Breast epithelium (tissue), 4 donors: ENCODE results near the gene FIBCD1. TPM values are rescaled to one million over a fixed set of nuclear protein-coding genes. Genes with fewer than 3 reads are reported as not detected.

Source experiments
- DNase-seq, 2 donors: peaks; one replicate each; pipeline ENCODE4 v3.0.0-alpha.2; 2019; ENCODE audit warnings: low spot score in 2 of 2
- H3K27ac ChIP-seq, 2 donors: fragments of 200-600 bp; sonication (generic) in 1 of 2; one replicate each; pipeline ENCODE4 v1.5.1; 2016 to 2019; ENCODE audit warnings: mild to moderate bottlenecking in 1 of 2
- H3K27me3 ChIP-seq, 2 donors: fragments of 200-600 bp; sonication (generic) in 1 of 2; one replicate each; pipeline versions ENCODE4 v1.5.1 to v1.6.0; 2017 to 2019; ENCODE audit warnings: control low read depth in 1 of 2, mild to moderate bottlenecking in 1 of 2
- H3K36me3 ChIP-seq: fragments of 200-600 bp; one replicate; pipeline ENCODE4 v1.5.1; 2019
- H3K4me1 ChIP-seq, 2 donors: fragments of 200-600 bp; sonication (generic); one replicate each; pipeline ENCODE4 v1.5.1; 2016 to 2019; ENCODE audit warnings: control low read depth in 1 of 2
- H3K4me3 ChIP-seq, 3 donors: fragments of 200-600 bp; sonication (generic); 1 replicate in 2 of 3; 2 replicates in 1 of 3; pipeline ENCODE4 v1.5.1; 2016 to 2019; ENCODE audit warnings: mild to moderate bottlenecking in 3 of 3, moderate library complexity in 2 of 3
- H3K9me3 ChIP-seq, 2 donors: fragments of 200-600 bp; sonication (generic) in 1 of 2; one replicate each; pipeline ENCODE4 v1.5.1; 2016 to 2019; ENCODE audit warnings: control low read depth in 1 of 2
- POLR2A ChIP-seq: fragments of 450-650 bp; IDR thresholded peaks from one replicate; pipeline ENCODE4 v1.6.1; 2016; ENCODE audit warnings: antibody characterized with exemption, mild to moderate bottlenecking, moderate library complexity
- POLR2AphosphoS5 ChIP-seq, 3 donors: sonication (generic); formaldehyde crosslinking; IDR thresholded peaks; one replicate each; pipeline ENCODE4 v1.6.1; 2017; ENCODE audit warnings: antibody characterized with exemption in 3 of 3
- intact Hi-C: fragments of 100-400 bp; cut with DNase I; formaldehyde crosslinking; loops from one replicate; pipeline ENCODE4 v1.15.1; 2023; ENCODE audit warnings: low total_unique reads
- total RNA-seq, 3 donors: library from RNA; depleted of rRNA; stranded (reverse); fragments of >200 nt; gene quantifications; one replicate each; pipeline ENCODE4 v1.1.0, GENCODE V29; 2016
- TF ChIP-seq, protein P1 (sequence below), 3 donors: fragments of 450-650 bp; IDR thresholded peaks; one replicate each; pipeline ENCODE4 v1.5.1; 2016 to 2017; ENCODE audit warnings: antibody characterized with exemption in 3 of 3, mild to moderate bottlenecking in 3 of 3, moderate library complexity in 3 of 3

The FIBCD1 gene
- total RNA-seq, 3 donors from 2014 or later: 0.16 to 0.44 TPM; not detected in 1

- no peaks in the 10 kb centered on the region for H3K36me3 ChIP-seq
- no peaks in the 10 kb centered on the region for H3K9me3 ChIP-seq
- H3K4me1 ChIP-seq: no peaks in the 10 kb centered on the region
- no peak overlapping the region for H3K27ac ChIP-seq
- no peak for TF ChIP-seq POLR2A
- no peak for TF ChIP-seq POLR2AphosphoS5 (IDR thresholded peaks at IDR 0.05)
- TF ChIP-seq, protein P1, sequence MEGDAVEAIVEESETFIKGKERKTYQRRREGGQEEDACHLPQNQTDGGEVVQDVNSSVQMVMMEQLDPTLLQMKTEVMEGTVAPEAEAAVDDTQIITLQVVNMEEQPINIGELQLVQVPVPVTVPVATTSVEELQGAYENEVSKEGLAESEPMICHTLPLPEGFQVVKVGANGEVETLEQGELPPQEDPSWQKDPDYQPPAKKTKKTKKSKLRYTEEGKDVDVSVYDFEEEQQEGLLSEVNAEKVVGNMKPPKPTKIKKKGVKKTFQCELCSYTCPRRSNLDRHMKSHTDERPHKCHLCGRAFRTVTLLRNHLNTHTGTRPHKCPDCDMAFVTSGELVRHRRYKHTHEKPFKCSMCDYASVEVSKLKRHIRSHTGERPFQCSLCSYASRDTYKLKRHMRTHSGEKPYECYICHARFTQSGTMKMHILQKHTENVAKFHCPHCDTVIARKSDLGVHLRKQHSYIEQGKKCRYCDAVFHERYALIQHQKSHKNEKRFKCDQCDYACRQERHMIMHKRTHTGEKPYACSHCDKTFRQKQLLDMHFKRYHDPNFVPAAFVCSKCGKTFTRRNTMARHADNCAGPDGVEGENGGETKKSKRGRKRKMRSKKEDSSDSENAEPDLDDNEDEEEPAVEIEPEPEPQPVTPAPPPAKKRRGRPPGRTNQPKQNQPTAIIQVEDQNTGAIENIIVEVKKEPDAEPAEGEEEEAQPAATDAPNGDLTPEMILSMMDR (IDR thresholded peaks at IDR 0.05): no peak
- intact Hi-C loops: no loop called here
- peaks cover 0 to 11% of the 10 kb centered on the region in 2 donors for H3K27me3 ChIP-seq
- DNase-seq: no peak
- no peak overlapping the region for H3K4me3 ChIP-seq
These were observed 10.9 kb upstream of the FIBCD1 start for GRCh38 chr9:130950039-130950311.

- intact Hi-C loops: no loop called here
- H3K4me1 ChIP-seq: no peaks in the 10 kb centered on the region
- DNase-seq: no peak
- no peaks in the 10 kb centered on the region for H3K9me3 ChIP-seq
- H3K4me3 ChIP-seq: no peak overlapping the region
- H3K27me3 ChIP-seq: peaks cover 0 to 11% of the 10 kb centered on the region in 2 donors
- H3K36me3 ChIP-seq: no peaks in the 10 kb centered on the region
- TF ChIP-seq, protein P1 (IDR thresholded peaks at IDR 0.05): no peak
- TF ChIP-seq POLR2AphosphoS5 (IDR thresholded peaks at IDR 0.05) (no peak), POLR2A (no peak)
- no peak overlapping the region for H3K27ac ChIP-seq
These were observed 10.4 kb upstream of the FIBCD1 start for GRCh38 chr9:130949188-130950038.

DNA sequence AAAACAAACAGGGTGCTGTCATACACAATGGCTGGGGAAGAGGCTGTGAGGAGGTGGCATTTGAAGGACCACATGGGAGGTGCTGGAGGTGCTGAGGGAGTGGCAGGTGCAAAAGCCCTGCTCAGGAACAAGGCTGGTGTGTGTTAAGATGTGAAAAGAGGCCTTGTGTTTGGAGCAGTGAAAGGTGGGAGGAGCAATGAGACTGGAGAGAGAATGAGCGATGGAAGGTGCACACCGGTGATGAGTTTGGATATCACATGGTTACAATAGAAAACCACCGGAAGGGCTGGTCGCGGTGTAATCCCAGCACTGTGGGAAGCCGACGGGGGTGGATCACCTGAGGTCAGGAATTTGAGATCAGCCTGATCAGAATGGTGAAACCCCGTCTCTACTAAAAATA, 9.2 kb upstream of the FIBCD1 start:
- intact Hi-C loops: no loop called here
- DNase-seq: no peak
- H3K4me3 ChIP-seq: no peak overlapping the region
- H3K9me3 ChIP-seq: no peaks in the 10 kb centered on the region
- H3K4me1 ChIP-seq: no peaks in the 10 kb centered on the region
- TF ChIP-seq POLR2AphosphoS5 (IDR thresholded peaks at IDR 0.05): no peak
- no peak for TF ChIP-seq POLR2A
- TF ChIP-seq, protein P1 (IDR thresholded peaks at IDR 0.05): no peak
- peaks cover 0 to 16% of the 10 kb centered on the region in 2 donors for H3K27me3 ChIP-seq
- H3K27ac ChIP-seq: no peak overlapping the region
- H3K36me3 ChIP-seq: no peaks in the 10 kb centered on the region

DNA sequence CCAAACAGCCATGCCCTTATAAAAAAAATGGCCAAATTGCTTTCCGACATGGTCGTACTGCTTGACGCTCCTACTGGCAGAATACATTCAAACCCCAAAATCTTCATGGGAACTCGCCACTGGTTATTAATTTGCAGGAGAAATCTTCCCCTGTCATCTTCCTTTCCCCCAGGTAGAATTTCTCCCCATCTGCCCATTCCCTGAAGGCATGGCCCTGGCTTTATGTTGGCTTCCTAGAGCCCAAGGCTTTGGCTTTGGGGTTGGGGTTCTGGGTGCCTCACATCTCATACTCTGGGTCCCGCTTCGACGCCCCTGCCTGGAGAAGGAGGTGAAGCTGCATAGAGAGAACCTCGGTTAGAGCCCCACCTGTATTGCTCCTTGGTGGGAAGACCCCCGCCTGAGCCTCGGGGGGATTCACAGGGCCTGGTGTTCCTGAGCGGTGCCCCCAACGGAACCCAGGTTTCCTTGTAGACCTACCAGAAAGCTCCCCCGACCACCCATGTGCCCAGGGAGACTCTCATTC, 8.6 kb upstream of the FIBCD1 start:
- peaks cover 0 to 21% of the 10 kb centered on the region in 2 donors for H3K27me3 ChIP-seq
- no peak for DNase-seq
- intact Hi-C loops: no loop called here

More for the DNA sequence above, 8.6 kb upstream of the FIBCD1 start:
- no peaks in the 10 kb centered on the region for H3K9me3 ChIP-seq
- no peak overlapping the region for H3K27ac ChIP-seq
- H3K36me3 ChIP-seq: no peaks in the 10 kb centered on the region
- H3K4me3 ChIP-seq: no peak overlapping the region
- no peaks in the 10 kb centered on the region for H3K4me1 ChIP-seq
- TF ChIP-seq, protein P1 (IDR thresholded peaks at IDR 0.05): no peak
- TF ChIP-seq POLR2AphosphoS5 (IDR thresholded peaks at IDR 0.05): no peak
- no peak for TF ChIP-seq POLR2A
